ACC112 (cell line): ENCODE data around the gene RDH5.

ENCODE experiments used
- H2AFZ ChIP-seq: fragments of 200-600 bp; sonication (generic); one replicate; pipeline ENCODE4 v1.6.0; 2017; ENCODE audit warnings: antibody characterized with exemption, low read length; ENCODE audit not compliant: unreplicated experiment
- H3K27ac ChIP-seq: fragments of 200-600 bp; sonication (generic); 2 replicates; pipeline ENCODE4 v1.5.1; 2014; ENCODE audit warnings: low read depth, mild to moderate bottlenecking, antibody characterized with exemption, low read length, moderate library complexity
- H3K27me3 ChIP-seq: fragments of 200-600 bp; sonication (generic); 2 replicates; pipeline ENCODE4 v1.6.1; 2014; ENCODE audit warnings: mild to moderate bottlenecking, antibody characterized with exemption, low read length, moderate library complexity, mixed read lengths; ENCODE audit not compliant: insufficient read depth
- H3K36me3 ChIP-seq: fragments of 200-600 bp; sonication (generic); 2 replicates; pipeline ENCODE4 v1.6.1; 2016; ENCODE audit warnings: mild to moderate bottlenecking, antibody characterized with exemption, low read length, moderate library complexity, mixed read lengths; ENCODE audit not compliant: insufficient read depth
- H3K4me1 ChIP-seq: fragments of 200-600 bp; sonication (generic); one replicate; pipeline ENCODE4 v1.6.1; 2016; ENCODE audit warnings: low read length, mixed read lengths; ENCODE audit not compliant: insufficient read depth, unreplicated experiment, control insufficient read depth
- H3K4me3 ChIP-seq: fragments of 200-600 bp; sonication (generic); 2 replicates; pipeline ENCODE4 v1.5.1; 2014; ENCODE audit warnings: mild to moderate bottlenecking, low read depth, low read length
- H3K79me2 ChIP-seq: fragments of 200-600 bp; sonication (generic); one replicate; pipeline ENCODE4 v1.6.0; 2016; ENCODE audit warnings: low read length; ENCODE audit not compliant: control insufficient read depth, unreplicated experiment, insufficient read depth

RDH5 gene

GRCh38 chr12:55696796-55697462, 23.3 kb upstream of the RDH5 start:
- Histone ChIP-seq H3K36me3 (no peaks in the 10 kb centered on the region), H3K27me3 (no peaks in the 10 kb centered on the region), H3K79me2 (no peaks in the 10 kb centered on the region), H2AFZ (no peak overlapping the region), H3K4me3 (no peak overlapping the region), H3K27ac (no peak overlapping the region), H3K4me1 (peaks cover 12% of the 10 kb centered on the region)

DNA sequence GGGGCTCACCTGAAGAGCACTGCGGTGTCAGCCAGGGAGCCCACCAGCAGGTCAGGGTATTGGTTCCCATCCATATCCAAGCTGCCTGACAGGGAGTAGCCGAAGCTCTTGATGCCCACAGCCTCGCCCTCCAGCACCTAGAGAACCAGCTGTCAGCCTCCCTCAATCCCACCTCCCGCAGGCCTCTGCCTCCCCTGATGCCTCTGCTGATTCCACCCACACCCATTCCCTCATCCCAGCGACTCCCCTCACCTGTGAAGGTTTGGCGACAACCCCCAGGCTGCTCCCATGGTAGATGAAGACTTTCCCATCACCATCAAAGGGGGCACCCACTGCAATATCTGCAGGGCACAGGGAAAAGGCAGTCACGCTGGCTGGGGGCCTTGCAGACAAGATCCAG, 22.5 kb upstream of the RDH5 start:
- Histone ChIP-seq H3K27ac (no peak overlapping the region), H3K79me2 (no peaks in the 10 kb centered on the region), H3K27me3 (no peaks in the 10 kb centered on the region), H3K4me3 (no peak overlapping the region), H3K36me3 (no peaks in the 10 kb centered on the region), H3K4me1 (peaks cover 12% of the 10 kb centered on the region), H2AFZ (no peak overlapping the region)

DNA sequence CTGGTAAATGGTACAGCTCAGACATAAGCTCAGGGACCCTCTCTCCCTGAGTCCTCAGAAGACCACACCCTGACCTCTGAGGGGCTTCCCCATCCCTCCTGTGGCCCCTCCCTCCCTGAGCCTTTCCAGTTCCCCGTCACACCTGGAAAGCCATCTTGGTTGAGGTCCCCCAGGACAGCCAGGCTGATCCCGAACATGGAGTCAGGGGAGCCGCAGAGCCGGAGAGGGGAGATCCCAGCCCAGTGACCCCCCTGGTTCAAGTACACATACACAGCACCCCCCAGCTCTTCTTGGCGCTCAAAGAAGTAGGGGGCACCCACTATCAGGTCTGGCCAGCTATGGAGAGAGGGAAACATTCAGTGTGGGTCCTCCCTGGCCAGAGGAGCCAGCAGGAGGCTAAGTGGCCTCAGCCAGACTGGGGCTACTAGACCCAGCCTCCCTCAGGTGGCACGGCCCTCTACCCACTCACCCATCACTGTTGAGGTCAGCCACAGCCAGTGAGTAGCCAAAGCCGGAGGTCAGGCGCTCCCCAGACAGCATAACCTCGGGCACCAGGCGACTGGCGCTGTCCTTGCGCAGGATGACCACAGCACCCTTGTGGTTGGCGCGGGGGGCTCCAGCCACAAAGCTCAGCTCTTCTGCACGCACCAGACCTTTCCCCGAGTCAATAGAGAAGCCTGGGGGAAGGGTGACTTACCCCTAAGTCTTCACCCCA, 21.8 kb upstream of the RDH5 start:
- H3K4me1 ChIP-seq, result peaks cover 13% of the 10 kb centered on the region
- no peaks in the 10 kb centered on the region for H3K36me3 ChIP-seq
- no peak overlapping the region for H2AFZ ChIP-seq
- H3K27ac ChIP-seq, result no peak overlapping the region
- H3K4me3 ChIP-seq, result no peak overlapping the region
- H3K79me2 ChIP-seq, result peaks cover under 1% of the 10 kb centered on the region
- no peaks in the 10 kb centered on the region for H3K27me3 ChIP-seq

- H3K4me1 ChIP-seq, result peaks cover 19% of the 10 kb centered on the region
- peaks cover 6% of the 10 kb centered on the region for H3K79me2 ChIP-seq
- H3K27ac ChIP-seq, result no peak overlapping the region
- no peak overlapping the region for H2AFZ ChIP-seq
- no peak overlapping the region for H3K4me3 ChIP-seq
- H3K36me3 ChIP-seq, result no peaks in the 10 kb centered on the region
- H3K27me3 ChIP-seq, result no peaks in the 10 kb centered on the region
These were observed 21.2 kb upstream of the RDH5 start for GRCh38 chr12:55698965-55699364.

- H3K36me3 ChIP-seq, result no peaks in the 10 kb centered on the region
- H2AFZ ChIP-seq, result no peak overlapping the region
- no peak overlapping the region for H3K27ac ChIP-seq
- no peaks in the 10 kb centered on the region for H3K27me3 ChIP-seq
- H3K4me1 ChIP-seq, result peaks cover 25% of the 10 kb centered on the region
- peaks cover 12% of the 10 kb centered on the region for H3K79me2 ChIP-seq
- H3K4me3 ChIP-seq, result no peak overlapping the region
These were observed 20.6 kb upstream of the RDH5 start for GRCh38 chr12:55699471-55700055.

DNA sequence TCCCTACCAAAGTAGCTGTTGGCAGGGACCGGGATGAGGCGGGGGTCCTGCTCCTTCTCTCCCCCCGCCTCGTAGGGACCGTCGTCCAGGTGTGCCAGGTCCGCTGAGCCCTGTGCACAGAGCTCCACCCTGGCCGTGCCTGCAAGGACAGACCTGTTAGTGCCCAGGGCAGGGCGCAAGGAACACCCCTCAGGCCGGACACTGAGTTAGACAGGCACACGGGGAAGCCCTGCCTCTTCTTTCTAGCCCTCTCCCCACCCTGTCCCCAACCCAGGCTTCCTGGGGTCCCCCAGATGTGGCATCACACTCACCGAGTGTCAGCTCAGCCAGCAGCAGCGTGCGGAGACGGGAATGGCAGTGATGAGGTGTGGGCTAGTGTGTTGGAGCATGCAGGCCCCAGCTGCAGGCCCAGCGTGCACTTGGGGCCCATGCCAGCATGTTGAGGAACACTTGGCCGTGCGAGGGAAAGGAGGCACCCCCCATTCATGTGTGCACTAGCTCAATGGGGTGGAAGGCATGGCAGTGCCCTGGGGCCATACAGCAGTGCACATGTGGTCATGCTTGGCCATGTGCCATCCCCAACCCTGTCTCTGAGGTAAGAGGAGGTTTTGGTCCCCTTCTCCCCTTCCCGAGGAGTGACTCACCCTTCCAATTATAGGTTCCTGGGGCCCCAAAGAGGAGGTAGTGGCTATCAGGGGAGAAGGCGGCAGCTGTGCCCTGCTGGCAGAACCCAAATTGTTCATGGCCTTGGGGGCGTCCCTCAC, 19.8 kb upstream of the RDH5 start:
- H3K36me3 ChIP-seq, result no peaks in the 10 kb centered on the region
- H3K4me1 ChIP-seq, result peaks cover 34% of the 10 kb centered on the region
- H3K27me3 ChIP-seq, result no peaks in the 10 kb centered on the region
- H2AFZ ChIP-seq, result no peak overlapping the region
- no peak overlapping the region for H3K4me3 ChIP-seq
- no peak overlapping the region for H3K27ac ChIP-seq
- H3K79me2 ChIP-seq, result peaks cover 17% of the 10 kb centered on the region

DNA sequence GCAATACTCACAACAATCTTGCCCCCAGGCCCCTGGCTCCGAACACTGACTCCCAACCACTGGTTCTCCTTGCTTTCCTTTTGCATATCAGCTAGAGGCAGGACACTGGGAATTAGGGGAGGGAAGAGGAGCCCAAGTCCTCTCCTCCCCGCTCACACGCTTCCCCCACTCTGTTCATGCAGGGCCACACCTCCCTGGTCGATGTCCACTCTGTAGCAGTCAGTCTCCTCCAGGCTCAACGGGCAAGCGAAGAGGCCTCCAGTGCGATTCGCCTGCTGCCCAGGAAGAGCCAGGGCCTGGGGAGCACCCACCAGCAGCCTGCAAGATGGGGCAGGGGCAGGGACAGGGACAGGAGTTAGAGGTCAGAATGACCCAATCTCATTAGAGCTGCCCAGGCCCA, 17.3 kb upstream of the RDH5 start:
- Histone ChIP-seq H3K4me1 (peaks cover 48% of the 10 kb centered on the region), H3K4me3 (no peak overlapping the region), H3K79me2 (peaks cover 29% of the 10 kb centered on the region), H3K27ac (no peak overlapping the region), H3K36me3 (no peaks in the 10 kb centered on the region), H2AFZ (no peak overlapping the region), H3K27me3 (no peaks in the 10 kb centered on the region)

- no peaks in the 10 kb centered on the region for H3K36me3 ChIP-seq
- H2AFZ ChIP-seq, result no peak overlapping the region
- H3K27me3 ChIP-seq, result no peaks in the 10 kb centered on the region
- no peak overlapping the region for H3K27ac ChIP-seq
- peaks cover 49% of the 10 kb centered on the region for H3K4me1 ChIP-seq
- peaks cover 29% of the 10 kb centered on the region for H3K79me2 ChIP-seq
- no peak overlapping the region for H3K4me3 ChIP-seq
These were observed 16.9 kb upstream of the RDH5 start for GRCh38 chr12:55703288-55703687.

DNA sequence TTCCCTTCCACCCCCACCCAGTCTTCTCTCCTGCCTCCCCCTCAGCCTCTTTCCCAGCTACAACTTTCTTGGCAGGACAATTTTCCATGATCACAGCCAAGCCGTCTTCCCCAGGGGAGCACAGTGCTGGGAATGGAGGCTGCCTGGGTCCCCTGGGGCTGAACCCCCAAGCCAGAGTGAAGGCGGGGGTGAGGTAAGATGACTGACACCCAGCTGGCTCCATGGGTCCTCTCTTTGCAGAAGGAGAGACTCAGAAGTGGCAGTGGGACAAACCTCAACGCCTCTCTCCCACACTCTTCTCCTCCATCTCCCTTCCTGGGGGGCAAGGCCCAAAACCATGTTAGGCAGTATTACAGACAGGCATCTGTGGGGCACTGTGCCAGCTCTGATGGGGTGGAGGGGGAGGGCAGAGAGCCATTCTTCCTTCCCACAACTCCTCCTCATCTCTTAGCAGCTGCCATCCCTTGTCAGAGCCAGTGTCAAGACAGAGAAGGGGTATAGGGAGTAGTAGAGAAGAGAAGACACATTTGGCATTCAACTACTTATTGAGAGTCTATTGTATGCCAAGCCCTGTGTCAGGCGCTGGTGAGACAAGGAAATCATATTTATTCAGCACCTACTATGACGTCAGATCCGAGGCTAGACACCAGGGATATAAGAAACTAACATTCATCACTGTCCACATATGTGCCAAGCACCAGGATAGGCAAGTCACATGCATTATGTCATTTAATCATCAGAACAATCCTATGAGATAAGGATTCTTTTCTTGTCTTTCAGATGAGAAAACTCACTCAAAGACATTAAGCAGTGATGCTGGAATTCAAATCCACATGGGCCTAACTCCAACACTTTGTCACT, 16.1 kb upstream of the RDH5 start:
- Histone ChIP-seq H3K4me1 (peaks cover 57% of the 10 kb centered on the region), H3K27me3 (no peaks in the 10 kb centered on the region), H3K27ac (no peak overlapping the region), H2AFZ (no peak overlapping the region), H3K79me2 (peaks cover 29% of the 10 kb centered on the region), H3K4me3 (peak overlapping the region; percentile 22; the same call in 1 of the 2 replicates), H3K36me3 (no peaks in the 10 kb centered on the region)
